GM19023 (cell line): Measurements from ENCODE around the gene ARL16.
A peak's percentile ranks its signal among the peaks of the same experiment; 100 is the strongest.

Experiments used
- ATAC-seq: cut with Tn5 transposase; IDR thresholded peaks from one replicate; pipeline ENCODE4 v1.9.1; 2021; ENCODE audit warnings: mild to moderate bottlenecking, moderate library complexity; ENCODE audit not compliant: unreplicated experiment

ARL16 gene

GRCh38 chr17:81713004-81713555, 29.5 kb upstream of the ARL16 start:
- ATAC-seq, result no peak

GRCh38 chr17:81712468-81713003, 28.9 kb upstream of the ARL16 start:
- ATAC-seq, result peak; percentile 4

GRCh38 chr17:81711814-81712467, 28.3 kb upstream of the ARL16 start, which contains the start of gene SLC25A10:
Gene SLC25A10 (plus strand): TSS chr17:81712284. CDS start chr17:81712427, 143 bp downstream.
- ATAC-seq, result peak; percentile 65

DNA sequence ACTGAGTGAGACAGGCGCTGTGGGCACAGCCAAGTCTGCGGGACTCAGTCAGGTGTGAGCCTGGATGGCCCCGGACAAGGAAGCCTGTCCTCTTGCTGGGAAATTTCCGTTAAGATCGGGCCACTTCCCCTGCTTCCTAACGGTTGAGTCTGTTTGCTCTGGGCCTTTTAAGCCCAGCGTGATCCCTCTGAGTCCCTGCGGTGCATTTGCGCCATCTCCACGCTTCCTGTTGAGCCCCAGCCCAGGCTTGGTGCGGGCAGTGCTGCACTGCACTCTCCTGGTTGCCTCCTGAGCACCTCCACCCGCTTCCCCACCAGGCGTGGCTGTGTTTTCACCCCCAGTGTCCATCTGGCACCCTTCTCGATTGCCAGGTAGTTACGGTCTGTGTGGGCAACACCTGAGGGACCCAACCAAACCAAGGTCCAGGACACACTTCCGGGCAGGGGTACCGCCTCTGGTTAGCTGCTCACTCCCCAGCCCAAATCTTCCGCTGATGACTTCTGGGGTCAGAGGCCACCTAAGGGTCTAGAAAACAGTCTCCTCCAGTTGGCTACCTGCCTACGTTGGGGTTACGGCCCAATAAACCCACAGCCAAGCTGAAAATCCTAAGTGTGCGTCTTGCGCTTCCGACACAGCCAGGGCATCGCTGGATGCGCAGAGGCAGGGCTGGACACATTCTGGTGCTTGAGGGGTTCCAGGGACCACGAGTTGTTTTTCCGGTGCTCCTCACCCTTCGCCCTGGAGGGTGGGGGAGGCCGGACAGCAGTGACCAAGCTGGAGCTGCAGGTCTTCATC, 27.1 kb upstream of the ARL16 start:
- ATAC-seq, result no peak

DNA sequence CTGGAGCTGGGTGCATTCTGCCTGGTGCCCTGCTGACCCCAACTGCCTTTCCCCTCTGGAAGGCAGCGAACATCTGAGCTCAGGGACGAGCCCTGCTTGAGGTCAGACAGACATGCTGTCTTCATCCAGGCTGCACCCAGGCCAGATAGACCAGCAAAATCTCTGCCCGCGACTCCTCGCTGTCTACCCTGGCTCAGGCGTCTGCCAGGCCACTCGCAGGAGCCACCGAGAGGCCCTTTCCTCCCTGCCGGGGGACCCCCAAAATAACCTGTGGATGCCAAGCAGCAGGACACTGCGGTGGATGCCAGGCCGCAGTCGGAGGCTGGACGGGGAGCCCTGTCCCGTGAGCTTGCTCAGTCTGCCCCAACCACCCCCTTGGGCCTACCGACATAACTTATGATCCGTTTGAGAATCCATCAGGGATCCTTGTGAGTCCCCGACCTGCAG, 25.2 kb upstream of the ARL16 start:
- no peak for ATAC-seq

DNA sequence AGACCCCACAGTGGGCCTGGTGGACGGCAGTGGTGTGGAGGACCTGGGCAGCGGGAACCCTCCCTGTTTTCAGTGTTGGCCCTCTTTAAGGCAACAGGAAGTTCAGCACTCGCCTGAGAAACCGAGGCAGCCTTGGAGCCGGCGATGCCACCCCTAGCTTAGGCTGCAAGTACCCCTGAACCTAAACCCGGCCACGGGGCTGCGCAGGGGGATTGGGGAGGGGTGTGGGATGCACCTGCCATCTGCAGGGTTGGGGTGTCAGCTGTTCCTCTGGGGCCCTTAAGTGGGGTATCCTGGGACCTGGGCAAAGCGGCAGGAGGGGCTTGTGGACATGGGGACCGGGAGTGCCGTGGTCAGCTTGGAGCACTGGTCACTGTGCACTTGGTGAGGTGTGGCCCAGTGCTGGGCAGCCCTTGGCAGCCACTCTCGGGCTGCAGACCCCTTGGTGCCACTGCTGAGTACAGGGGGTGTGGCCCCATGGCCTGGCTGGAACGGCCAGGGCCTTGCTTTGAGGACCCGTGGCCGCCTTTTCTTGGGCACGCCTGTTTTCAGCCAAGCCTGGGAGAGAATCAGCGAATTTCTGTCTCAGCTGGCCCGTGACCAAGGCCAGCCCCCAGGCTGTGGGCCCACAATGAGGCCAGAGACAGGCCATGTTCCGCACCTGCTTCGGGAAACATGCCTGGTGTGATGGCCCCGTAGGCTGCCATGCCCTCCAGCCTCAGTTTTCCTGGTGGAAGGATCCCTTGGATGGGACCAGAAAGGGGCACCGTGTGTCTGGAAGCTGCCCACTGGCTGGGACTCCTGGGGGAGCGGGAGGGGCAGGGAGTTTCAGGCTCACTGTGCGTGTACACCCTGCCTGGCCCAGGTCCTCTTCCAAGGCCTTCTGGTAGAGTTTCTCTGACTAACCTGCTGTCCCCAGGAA, 24.4 kb upstream of the ARL16 start:
- no peak for ATAC-seq

GRCh38 chr17:81706757-81707624, 23.4 kb upstream of the ARL16 start:
- ATAC-seq, result no peak

- ATAC-seq, result no peak
Measured at GRCh38 chr17:81706232-81706611, 22.6 kb upstream of the ARL16 start.

DNA sequence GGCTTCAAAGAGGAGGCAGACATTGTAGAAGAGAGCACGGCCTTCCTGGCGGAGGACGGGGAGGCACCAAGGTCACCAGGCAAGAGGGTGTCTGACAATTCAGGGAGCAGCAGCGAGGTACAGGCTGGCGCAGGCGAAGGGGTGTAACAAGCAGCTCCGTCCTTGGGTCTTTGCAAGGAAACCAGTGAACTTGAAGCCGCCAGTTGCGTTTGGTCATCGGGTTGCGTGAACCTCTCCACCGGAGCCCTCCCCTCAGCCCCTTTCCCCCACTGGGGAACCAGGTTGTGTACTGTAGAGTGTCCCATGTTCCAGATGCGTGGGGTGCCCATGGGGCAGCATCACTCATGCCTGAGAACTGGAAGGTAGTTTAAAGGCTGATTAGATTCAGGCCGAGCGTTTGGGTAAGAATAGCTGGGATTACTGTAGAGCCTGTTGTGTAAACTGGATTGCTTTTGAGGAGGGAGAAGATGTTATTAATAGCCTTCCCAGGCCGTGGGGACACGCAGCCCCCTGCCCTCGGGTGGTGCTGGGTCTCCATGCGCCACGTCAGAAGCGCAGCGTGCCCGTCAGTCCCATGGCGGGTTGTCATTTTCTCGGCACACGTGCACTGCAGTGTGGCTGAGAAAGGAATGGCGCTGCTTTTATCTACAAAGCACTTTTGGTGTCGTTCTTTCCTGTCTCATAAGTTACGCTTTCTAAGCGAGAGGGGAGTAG, 22.1 kb upstream of the ARL16 start:
- ATAC-seq, result no peak

DNA sequence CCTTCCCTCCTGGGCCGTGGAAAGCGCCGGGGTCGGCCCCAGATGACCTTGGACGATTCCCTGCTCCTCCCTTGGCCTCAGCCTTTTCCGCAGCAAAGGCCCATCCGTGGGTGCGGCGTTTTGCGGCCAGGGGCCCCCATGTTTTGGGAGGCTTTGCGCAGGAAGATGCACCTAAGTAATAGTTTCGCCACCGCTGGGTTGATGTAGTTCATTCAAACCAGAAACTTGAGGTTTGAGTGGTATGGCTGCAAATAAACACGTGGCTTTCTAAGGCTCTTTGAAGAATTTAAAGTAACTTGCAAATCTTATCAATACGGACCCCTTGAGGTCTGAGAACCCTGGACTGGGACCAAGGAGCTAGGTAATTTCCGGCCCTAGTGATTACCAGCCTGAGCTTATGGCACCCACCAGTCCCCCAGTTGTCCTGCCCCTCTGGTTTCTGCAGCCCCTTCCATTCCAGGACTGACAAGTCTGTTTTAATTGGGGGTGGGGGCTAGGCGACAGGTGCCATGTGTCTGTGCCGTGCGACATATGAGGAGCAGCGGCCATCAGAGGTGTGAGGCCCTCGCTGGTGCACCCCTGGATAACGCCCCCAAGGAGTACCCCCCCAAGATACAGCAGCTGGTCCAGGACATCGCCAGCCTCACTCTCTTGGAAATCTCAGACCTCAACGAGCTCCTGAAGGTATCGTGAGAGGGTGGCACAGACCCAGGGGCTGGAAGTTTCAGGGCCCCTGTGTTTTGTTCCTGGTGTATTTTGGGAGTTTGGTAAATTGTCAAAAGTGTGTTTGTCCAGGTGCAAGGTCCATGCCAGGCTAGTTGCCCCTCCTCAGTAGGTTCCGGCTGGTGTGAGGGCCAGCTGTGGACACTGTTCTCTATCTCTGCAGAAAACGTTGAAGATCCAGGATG, 20.4 kb upstream of the ARL16 start:
- peak; percentile 13 for ATAC-seq

DNA sequence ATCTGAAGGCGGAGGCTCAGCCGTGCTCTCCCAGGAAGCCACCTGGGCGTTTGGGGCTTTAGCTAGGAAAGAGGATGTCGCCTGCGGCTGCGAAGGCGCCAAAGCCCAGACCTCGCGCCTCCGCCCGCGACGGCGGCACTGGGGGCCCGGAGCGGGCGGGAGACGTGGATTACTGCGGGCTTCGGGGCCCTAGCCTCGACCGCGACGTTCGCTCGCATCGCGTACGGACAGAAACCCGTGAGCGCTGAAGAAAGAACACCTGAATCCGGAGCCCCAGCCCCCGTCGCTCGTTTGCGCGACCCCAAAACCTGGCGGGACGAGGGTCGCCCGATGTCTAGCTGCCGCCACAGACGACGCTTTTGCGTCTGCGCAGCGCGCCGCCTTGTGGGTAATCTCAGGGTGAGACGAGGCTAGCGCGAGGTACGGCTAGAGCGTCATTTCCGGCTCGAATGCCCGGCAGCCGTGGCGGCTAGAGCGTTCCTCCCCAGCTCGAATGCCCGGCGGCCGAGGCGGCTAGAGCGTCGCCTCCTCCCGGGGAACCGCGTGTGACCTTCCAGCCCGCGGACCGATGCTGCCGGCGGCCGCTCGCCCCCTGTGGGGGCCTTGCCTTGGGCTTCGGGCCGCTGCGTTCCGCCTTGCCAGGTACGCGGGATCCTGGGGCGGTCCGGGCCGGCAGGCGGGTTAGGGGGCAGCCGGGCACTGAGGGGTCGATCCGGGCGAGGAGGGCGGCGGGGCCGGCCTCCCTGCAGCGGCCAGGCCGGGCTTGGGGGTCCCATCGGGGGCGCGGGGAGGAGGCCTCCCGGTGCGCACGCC, 19.5 kb upstream of the ARL16 start, which contains the start of gene MRPL12:
TSS of gene MRPL12 (plus strand) at position 434 of the 813 bp plus-strand sequence. CDS start at position 569, 135 bp downstream.
- ATAC-seq, result peak; percentile 72

- no peak for ATAC-seq
Measured at GRCh38 chr17:81701288-81702071, 17.9 kb upstream of the ARL16 start.

DNA sequence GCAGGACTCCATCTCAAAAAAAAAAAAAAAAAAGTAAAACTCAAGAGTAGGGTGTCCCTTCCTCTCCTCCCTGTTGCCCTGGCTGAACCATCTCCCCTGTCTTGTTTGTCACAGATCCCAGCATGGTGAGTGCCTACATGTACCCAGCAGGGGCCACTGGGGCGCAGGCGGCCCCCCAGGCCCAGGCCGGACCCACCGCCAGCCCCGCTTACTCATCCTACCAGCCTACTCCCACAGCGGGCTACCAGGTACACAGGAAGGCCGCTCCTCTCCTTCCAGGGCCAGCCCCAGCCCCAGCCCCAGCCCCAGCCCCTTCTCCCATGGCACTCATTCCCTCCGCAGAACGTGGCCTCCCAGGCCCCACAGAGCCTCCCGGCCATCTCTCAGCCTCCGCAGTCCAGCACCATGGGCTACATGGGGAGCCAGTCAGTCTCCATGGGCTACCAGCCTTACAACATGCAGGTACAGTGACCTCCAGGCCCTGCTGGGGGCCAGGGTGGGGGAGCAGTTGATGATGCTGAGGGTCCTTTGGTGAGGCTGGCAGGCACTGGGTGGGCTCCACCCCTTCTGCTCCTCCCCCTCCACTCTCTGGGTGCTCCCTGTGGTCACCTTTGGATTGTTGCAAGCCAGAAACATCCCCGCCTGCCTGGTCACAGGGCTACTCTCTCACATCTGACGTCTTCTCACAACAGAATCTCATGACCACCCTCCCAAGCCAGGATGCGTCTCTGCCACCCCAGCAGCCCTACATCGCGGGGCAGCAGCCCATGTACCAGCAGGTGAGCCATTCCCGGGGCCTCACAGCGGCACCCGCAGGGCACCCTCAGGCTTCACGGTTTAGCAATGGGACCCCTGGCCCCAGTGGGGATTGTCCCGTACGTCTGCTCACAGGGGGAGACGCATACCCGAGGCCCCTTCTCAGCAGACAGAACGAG, 17.0 kb upstream of the ARL16 start:
- ATAC-seq, result no peak

GRCh38 chr17:81697261-81698044, 13.9 kb upstream of the ARL16 start:
- no peak for ATAC-seq
